K562 (cell line): ENCODE data around the gene AMOT. TPM values are rescaled to one million over a fixed set of nuclear protein-coding genes. Genes with fewer than 3 reads are reported as not detected.

Source experiments
- BCL6 ChIP-seq: fragments of 250-450 bp; sonication (Bioruptor Pico); IDR thresholded peaks from 2 replicates; pipeline ENCODE4 v1.4.0; 2020
- CBX3 ChIP-seq, 2 experiments: IDR thresholded peaks; 1 replicate in 1 of 2; 2 replicates in 1 of 2; pipeline ENCODE4 v1.6.1; 2012; ENCODE audit warnings: inconsistent platforms in 2 of 2, low read length in 2 of 2, borderline replicate concordance in 1 of 2, control low read depth in 1 of 2
- ID3 ChIP-seq, 2 experiments: fragments of 250-450 bp in 1 of 2; fragments of 450-650 bp in 1 of 2; sonication (Bioruptor Pico) in 1 of 2; IDR thresholded peaks; 2 replicates each; pipeline versions ENCODE4 v1.6.1 to v1.8.0; 2016 to 2021; ENCODE audit warnings: mild to moderate bottlenecking in 2 of 2, moderate library complexity in 2 of 2, missing compliant biosample characterization in 1 of 2, missing genetic modification characterization in 1 of 2
- KAT8 ChIP-seq: fragments of 450-650 bp; IDR thresholded peaks from 2 replicates; pipeline ENCODE4 v1.6.1; 2016; ENCODE audit warnings: low read depth, mild to moderate bottlenecking
- NFYB ChIP-seq: IDR thresholded peaks from 2 replicates; pipeline ENCODE4 v1.6.1; 2011; ENCODE audit warnings: mild to moderate bottlenecking, moderate library complexity; ENCODE audit not compliant: insufficient read length; ENCODE audit errors: extremely low read depth
- PBX2 ChIP-seq, 2 experiments: IDR thresholded peaks in 1 of 2; conservative IDR thresholded peaks in 1 of 2; 2 replicates each; pipeline ENCODE4 v1.6.1; 2016; ENCODE audit warnings: low read depth in 2 of 2, mild to moderate bottlenecking in 1 of 2, missing compliant biosample characterization in 1 of 2, missing genetic modification characterization in 1 of 2, moderate library complexity in 1 of 2
- PHTF2 ChIP-seq: fragments of 250-450 bp; sonication (Bioruptor Pico); IDR thresholded peaks from 2 replicates; pipeline ENCODE4 v1.5.0; 2021; ENCODE audit warnings: mild to moderate bottlenecking
- PREB ChIP-seq: sonication (generic); formaldehyde crosslinking; IDR thresholded peaks from 2 replicates; pipeline ENCODE4 v1.8.1; 2023; ENCODE audit warnings: mild to moderate bottlenecking, missing genetic modification reagents
- SAFB2 ChIP-seq: fragments of 200-400 bp; formaldehyde crosslinking; IDR thresholded peaks from 2 replicates; pipeline ENCODE4 v1.6.1; 2018; ENCODE audit warnings: borderline replicate concordance, low read length, low read depth, moderate library complexity; ENCODE audit not compliant: severe bottlenecking
- UBTF ChIP-seq, 2 experiments: IDR thresholded peaks; 2 replicates each; pipeline ENCODE4 v1.6.1; 2012; ENCODE audit warnings: improper control_type of control experiment in 2 of 2, low read depth in 2 of 2, low read length in 2 of 2, borderline replicate concordance in 1 of 2
- YBX1 ChIP-seq: fragments of 450-650 bp; IDR thresholded peaks from 2 replicates; pipeline ENCODE4 v1.7.1; 2016; ENCODE audit warnings: mild to moderate bottlenecking
- ZNF274 ChIP-seq: IDR thresholded peaks from 2 replicates; pipeline ENCODE4 v1.6.1; 2011; ENCODE audit warnings: low read depth, mild to moderate bottlenecking, low read length, moderate library complexity, borderline replicate concordance
- polyA plus RNA-seq, 8 experiments: library from polyadenylated mRNA; depleted of rRNA in 4 of 8; stranded (reverse) in 5 of 8; unstranded in 3 of 8; fragments of >200 nt; fragmentation: Nextera tagmentation in 2 of 8; fragmentation: Illumina TruSeq in 1 of 8; extraction: Ambion mirVana in 2 of 8; extraction: Trizol in 1 of 8; gene quantifications; 2 replicates each; pipeline versions ENCODE4 v1.2.1 to v1.2.3, GENCODE V29; 2011 to 2014; ENCODE audit warnings: inconsistent platforms in 1 of 8, missing spikeins in 1 of 8
- total RNA-seq, 7 experiments: library from RNA; depleted of rRNA in 6 of 7; stranded (reverse); fragments of >200 nt in 6 of 7; fragmentation: Illumina TruSeq in 2 of 7; extraction: Trizol in 2 of 7; gene quantifications; 2 replicates each; pipeline versions ENCODE4 v1.2.1 to v1.2.3, GENCODE V29; 2011 to 2021; ENCODE audit warnings: low replicate concordance in 1 of 7
- TF ChIP-seq, protein P1 (sequence below), 3 experiments: fragments of 200-800 bp in 1 of 3; sonication (Bioruptor generic) in 1 of 3; sonication (generic) in 1 of 3; formaldehyde crosslinking in 1 of 3; IDR thresholded peaks; 2 replicates each; pipeline versions ENCODE4 v1.6.1 to v1.8.0; 2016 to 2022; ENCODE audit warnings: mild to moderate bottlenecking in 2 of 3, missing compliant biosample characterization in 2 of 3, missing genetic modification characterization in 2 of 3, missing genetic modification reagents in 1 of 3
- TF ChIP-seq, protein P2 (sequence below): fragments of 250-450 bp; sonication (Bioruptor Pico); IDR thresholded peaks from 2 replicates; pipeline ENCODE4 v1.8.0; 2022; ENCODE audit warnings: moderate library complexity, mild to moderate bottlenecking, inconsistent platforms

The AMOT gene
- total and polyA plus RNA-seq, 9 of the 15 experiments (the other 6 are each of a cell fraction or from before 2014, with no cell fraction given), result 0.04 TPM; not detected in 8

- TF ChIP-seq PBX2 (CRISPR knock-in tag; IDR thresholded peaks at IDR 0.05; ENCODE audit: low read depth) (no peak), PBX2 (tag; conservative IDR thresholded peaks at IDR 0.05; ENCODE audit: low read depth) (no peak), KAT8 (no peak), ZNF274 (no peak), UBTF (IDR thresholded peaks at IDR 0.05; ENCODE audit: borderline replicate concordance in 1 of 2, low read depth in 2 of 2, low read length in 2 of 2) (no peak), SAFB2 (no peak), BCL6 (no peak), NFYB (no peak), PREB (CRISPR knock-in tag) (no peak), PHTF2 (CRISPR knock-in tag) (no peak), YBX1 (no peak), ID3 (CRISPR knock-in tag; IDR thresholded peaks at IDR 0.05) (no peak), ID3 (tag; IDR thresholded peaks at IDR 0.05) (no peak), CBX3 (IDR thresholded peaks at IDR 0.05; ENCODE audit: borderline replicate concordance in 1 of 2, low read length in 2 of 2) (no peak)
- TF ChIP-seq, protein P1, sequence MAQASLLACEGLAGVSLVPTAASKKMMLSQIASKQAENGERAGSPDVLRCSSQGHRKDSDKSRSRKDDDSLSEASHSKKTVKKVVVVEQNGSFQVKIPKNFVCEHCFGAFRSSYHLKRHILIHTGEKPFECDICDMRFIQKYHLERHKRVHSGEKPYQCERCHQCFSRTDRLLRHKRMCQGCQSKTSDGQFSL (CRISPR knock-in tag; IDR thresholded peaks at IDR 0.05), result no peak
- TF ChIP-seq, protein P1 (tag; IDR thresholded peaks at IDR 0.05), result no peak
- TF ChIP-seq, protein P2, sequence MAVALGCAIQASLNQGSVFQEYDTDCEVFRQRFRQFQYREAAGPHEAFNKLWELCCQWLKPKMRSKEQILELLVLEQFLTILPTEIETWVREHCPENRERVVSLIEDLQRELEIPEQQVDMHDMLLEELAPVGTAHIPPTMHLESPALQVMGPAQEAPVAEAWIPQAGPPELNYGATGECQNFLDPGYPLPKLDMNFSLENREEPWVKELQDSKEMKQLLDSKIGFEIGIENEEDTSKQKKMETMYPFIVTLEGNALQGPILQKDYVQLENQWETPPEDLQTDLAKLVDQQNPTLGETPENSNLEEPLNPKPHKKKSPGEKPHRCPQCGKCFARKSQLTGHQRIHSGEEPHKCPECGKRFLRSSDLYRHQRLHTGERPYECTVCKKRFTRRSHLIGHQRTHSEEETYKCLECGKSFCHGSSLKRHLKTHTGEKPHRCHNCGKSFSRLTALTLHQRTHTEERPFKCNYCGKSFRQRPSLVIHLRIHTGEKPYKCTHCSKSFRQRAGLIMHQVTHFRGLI, result no peak
These were observed 32.6 kb downstream of the AMOT start (continued) for GRCh38 chrX:112808007-112808406.
